HK-2 (cell line): ENCODE measurements around the gene ZC2HC1B.

Source experiments
- DNase-seq: peaks from one replicate; pipeline ENCODE4 v3.0.0-alpha.2; 2018; ENCODE audit not compliant: unreplicated experiment

The ZC2HC1B gene

GRCh38 chr6:143934331-143934730 is 70.1 kb downstream of the ZC2HC1B start:
- DNase-seq = no peak

- DNase-seq = no peak
Observed at GRCh38 chr6:143934867-143935266, 70.6 kb downstream of the ZC2HC1B start.

- no peak for DNase-seq
Observed at GRCh38 chr6:143936347-143936746, 72.1 kb downstream of the ZC2HC1B start.

GRCh38 chr6:143936778-143937667 is 72.7 kb downstream of the ZC2HC1B start:
- DNase-seq = no peak

GRCh38 chr6:143937668-143937970 is 73.3 kb downstream of the ZC2HC1B start:
- no peak for DNase-seq

- no peak for DNase-seq
Observed at GRCh38 chr6:143939364-143939763, 75.1 kb downstream of the ZC2HC1B start.

GRCh38 chr6:143940011-143940597 is 75.8 kb downstream of the ZC2HC1B start:
- peak; percentile 35 for DNase-seq

- peak; percentile 59 for DNase-seq
Observed at GRCh38 chr6:143941852-143942627, 77.8 kb downstream of the ZC2HC1B start.

- no peak for DNase-seq
Observed at GRCh38 chr6:143948208-143948607, 83.9 kb downstream of the ZC2HC1B start.

- no peak for DNase-seq
Observed at GRCh38 chr6:143949535-143949934, 85.3 kb downstream of the ZC2HC1B start.

GRCh38 chr6:143949962-143950361 is 85.7 kb downstream of the ZC2HC1B start:
- no peak for DNase-seq

GRCh38 chr6:143950875-143951274 is 86.6 kb downstream of the ZC2HC1B start:
- DNase-seq = no peak

- no peak for DNase-seq
Observed at GRCh38 chr6:143952060-143952778, 87.9 kb downstream of the ZC2HC1B start.

- no peak for DNase-seq
Observed at GRCh38 chr6:143952947-143953701, 88.8 kb downstream of the ZC2HC1B start.

GRCh38 chr6:143953922-143954321 is 89.6 kb downstream of the ZC2HC1B start:
- DNase-seq = no peak

GRCh38 chr6:143955971-143956370 is 91.7 kb downstream of the ZC2HC1B start:
- DNase-seq = no peak

GRCh38 chr6:143957679-143958274 is 93.5 kb downstream of the ZC2HC1B start:
- no peak for DNase-seq

- no peak for DNase-seq
Observed at GRCh38 chr6:143958839-143959399, 94.6 kb downstream of the ZC2HC1B start.

- no peak for DNase-seq
Observed at GRCh38 chr6:143959927-143960326, 95.7 kb downstream of the ZC2HC1B start.

GRCh38 chr6:143961066-143961465 is 96.8 kb downstream of the ZC2HC1B start:
- no peak for DNase-seq
